B cell (primary cell): ENCODE measurements around the gene CBX4.

Source experiments
- CTCF ChIP-seq: fragments of 200-600 bp; IDR thresholded peaks from one replicate; pipeline ENCODE4 v1.8.0; 2022; ENCODE audit warnings: antibody characterized with exemption, mild to moderate bottlenecking
- EZH2 ChIP-seq: IDR thresholded peaks from 2 replicates; pipeline ENCODE4 v1.6.1; 2012; ENCODE audit warnings: borderline replicate concordance, low read depth, mild to moderate bottlenecking, moderate library complexity, low read length; ENCODE audit not compliant: insufficient read depth, poor library complexity, severe bottlenecking

- TF ChIP-seq CTCF (no peak), EZH2 (no peak)
Observed at GRCh38 chr17:79840269-79840988, 1.2 kb upstream of the CBX4 start.
